Epithelial cell of proximal tubule (primary cell): Measurements from ENCODE around the gene CADPS. TPM values are rescaled to one million over a fixed set of nuclear protein-coding genes. Genes with fewer than 3 reads are reported as not detected.

ENCODE experiments used
- DNase-seq: peaks from one replicate; pipeline ENCODE4 v3.0.0-alpha.2; 2011; ENCODE audit warnings: low read depth
- H3K4me3 ChIP-seq: 2 replicates; pipeline ENCODE4 v1.5.1; 2011; ENCODE audit warnings: low read depth, mild to moderate bottlenecking, low read length
- total RNA-seq: library from RNA; depleted of rRNA; stranded (reverse); fragments of >200 nt; gene quantifications from 2 replicates; pipeline ENCODE4 v1.2.3, GENCODE V29; 2015
- TF ChIP-seq, protein P1 (sequence below): conservative IDR thresholded peaks from 2 replicates; pipeline ENCODE4 v1.5.1; 2012; ENCODE audit warnings: low read depth, mild to moderate bottlenecking, low read length

Gene CADPS
- total RNA-seq, 1 donor from 2014 or later: not detected

DNA sequence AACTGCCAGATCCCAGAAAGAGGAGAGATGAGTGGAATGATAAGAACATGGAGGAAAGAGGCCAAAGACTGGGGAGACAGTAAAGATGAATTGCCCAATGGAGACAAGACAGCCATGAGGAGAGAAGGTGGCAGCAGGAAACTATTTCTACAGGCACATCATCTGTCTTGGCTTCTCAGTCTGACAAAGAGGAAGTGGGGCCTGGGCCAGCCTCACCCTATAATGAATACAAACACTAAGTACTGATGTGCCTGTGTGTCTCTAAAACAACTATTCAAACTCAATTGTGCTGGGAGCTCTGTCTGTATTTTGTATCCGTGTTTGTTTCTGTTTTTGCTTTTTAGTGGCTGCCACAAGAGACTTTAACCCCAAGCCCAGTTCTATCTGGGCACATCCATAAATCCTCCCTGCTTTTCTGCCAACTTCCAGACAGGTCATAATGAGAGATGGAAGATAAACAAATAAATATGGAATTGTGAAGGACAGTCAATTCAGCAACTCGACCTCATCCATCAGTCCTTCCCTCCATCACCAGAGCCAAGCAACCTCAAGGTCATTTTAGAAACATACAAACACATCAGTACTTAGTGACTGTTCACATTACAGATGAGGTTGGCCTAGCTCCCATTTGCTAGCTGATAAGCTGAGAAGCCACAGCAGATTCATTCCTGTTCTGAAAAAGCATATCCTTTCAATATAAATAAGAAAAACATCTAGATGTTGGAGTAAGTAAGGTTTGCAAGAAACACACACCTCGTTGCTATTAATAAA is 116.7 kb downstream of the CADPS start:
- H3K4me3 ChIP-seq: no peak overlapping the region
- no peak for DNase-seq
- TF ChIP-seq, protein P1, sequence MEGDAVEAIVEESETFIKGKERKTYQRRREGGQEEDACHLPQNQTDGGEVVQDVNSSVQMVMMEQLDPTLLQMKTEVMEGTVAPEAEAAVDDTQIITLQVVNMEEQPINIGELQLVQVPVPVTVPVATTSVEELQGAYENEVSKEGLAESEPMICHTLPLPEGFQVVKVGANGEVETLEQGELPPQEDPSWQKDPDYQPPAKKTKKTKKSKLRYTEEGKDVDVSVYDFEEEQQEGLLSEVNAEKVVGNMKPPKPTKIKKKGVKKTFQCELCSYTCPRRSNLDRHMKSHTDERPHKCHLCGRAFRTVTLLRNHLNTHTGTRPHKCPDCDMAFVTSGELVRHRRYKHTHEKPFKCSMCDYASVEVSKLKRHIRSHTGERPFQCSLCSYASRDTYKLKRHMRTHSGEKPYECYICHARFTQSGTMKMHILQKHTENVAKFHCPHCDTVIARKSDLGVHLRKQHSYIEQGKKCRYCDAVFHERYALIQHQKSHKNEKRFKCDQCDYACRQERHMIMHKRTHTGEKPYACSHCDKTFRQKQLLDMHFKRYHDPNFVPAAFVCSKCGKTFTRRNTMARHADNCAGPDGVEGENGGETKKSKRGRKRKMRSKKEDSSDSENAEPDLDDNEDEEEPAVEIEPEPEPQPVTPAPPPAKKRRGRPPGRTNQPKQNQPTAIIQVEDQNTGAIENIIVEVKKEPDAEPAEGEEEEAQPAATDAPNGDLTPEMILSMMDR: no peak

DNA sequence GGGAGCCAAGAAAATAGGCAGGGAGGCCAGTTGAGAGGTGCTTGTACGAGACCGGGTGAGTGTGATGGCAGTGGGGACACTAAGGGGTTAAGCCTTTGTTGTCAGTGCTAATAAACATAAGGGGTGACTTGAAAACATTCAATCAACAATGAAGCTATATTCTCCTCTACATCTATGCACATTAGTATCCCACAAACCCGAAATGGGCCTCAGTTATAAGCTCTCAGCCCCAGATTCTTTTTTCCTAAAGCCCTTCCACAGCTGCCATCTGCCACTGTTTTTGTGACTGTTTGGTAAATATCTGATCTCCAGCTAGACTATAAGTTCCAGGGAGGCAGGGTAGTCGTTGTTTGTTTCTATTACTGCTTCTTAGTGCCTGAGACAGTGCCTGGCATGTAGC is 118.2 kb downstream of the CADPS start:
- no peak for DNase-seq
- TF ChIP-seq, protein P1: no peak

DNA sequence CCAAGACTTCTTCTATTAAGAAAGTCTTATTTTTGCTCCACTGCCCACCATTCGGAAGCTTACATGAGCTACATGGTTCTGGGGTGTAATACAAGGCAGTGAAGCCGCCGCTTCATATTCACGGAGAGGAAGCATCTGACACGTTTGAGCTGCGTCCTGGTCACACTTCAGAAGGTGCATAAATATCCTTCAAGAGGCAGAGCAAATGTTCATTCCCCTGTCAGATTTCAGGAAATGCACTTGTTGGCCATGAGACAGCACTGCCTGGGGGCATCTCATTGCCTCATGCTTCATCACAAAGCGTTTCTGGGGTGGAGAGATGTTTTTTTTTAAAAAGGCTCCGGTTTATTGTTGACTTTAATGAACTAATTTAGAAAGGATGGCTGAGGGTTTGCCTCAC is 119.9 kb downstream of the CADPS start:
- H3K4me3 ChIP-seq: no peak overlapping the region
- TF ChIP-seq, protein P1: no peak
- no peak for DNase-seq

More for the DNA sequence above, 118.2 kb downstream of the CADPS start:
- H3K4me3 ChIP-seq: no peak overlapping the region

DNA sequence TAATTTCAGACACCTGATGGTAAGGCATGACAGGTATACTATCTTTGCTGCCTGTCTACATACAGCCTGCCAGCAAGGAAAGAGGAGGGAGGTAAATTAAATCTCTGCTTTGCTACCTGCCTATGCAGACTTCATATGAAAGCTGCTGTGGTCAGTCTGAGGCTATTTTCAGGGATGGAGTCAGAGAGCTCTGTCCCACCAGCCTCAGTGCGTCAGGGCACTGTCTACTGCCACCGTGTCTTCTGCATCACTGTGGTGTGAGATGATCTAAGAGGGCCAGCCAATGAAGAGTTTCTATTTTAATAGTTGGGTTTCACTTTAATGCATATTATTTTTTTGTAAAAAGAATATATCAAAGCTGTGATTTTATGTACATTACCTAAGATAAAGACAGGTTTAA is 125.6 kb downstream of the CADPS start:
- no peak overlapping the region for H3K4me3 ChIP-seq
- TF ChIP-seq, protein P1: no peak
- no peak for DNase-seq

DNA sequence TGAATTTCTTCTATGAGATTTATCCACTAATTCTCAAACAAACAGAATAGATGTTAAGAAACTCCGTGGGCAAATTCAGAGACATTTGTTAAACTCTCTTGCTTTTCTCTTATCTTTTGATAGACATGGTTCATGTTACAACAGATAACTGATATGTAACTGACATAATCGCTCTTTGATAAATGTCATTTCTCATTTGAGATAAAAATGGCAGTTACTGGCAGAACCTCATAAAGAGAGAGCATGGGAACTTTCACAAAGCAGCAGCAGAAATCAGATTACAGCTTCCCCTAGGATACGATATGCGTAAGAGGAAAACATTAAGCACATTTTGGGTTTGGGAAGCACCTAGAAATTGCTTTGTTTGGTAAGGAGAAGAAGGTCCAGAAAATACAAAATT is 126.1 kb downstream of the CADPS start:
- no peak for DNase-seq
- TF ChIP-seq, protein P1: no peak
- H3K4me3 ChIP-seq: no peak overlapping the region

DNA sequence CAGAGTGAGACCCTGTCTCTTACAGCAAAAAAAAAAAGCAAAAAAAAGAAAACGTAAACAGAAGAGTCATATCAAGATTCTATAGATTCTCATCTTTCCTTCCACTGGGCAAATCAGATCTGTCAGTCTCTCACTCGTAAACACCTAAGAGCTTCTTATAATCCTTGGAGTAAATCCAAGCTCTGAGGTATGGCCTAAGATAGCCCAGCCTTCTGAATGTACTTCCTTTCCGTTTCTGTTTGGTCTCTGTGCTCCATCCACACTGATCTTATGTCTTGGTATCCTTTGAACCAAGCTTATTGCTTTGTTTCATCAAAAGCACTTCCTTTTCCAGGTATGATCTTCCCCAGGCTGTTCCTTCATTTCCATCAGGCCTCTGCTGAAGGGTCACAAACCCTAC is 137.8 kb downstream of the CADPS start:
- DNase-seq: no peak
- H3K4me3 ChIP-seq: no peak overlapping the region
- TF ChIP-seq, protein P1: no peak

DNA sequence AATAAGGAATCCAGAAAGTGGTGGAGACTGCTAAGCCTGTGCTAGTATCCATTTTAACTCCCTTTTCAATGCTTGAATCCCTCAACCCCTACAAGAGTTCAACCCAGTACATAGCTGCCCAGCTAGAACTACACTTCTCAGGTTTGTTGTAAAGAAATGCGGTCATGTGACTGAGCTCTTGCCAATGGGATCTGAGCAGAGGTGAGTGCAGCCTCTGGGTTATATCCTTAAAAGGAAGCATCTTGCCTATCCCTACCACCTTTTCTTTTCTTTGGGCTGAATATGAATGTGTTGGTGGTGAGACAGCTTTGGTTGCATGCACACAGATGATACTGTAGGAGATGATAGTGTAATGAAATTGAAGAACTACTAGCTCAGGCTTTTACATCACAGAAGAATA is 139.7 kb downstream of the CADPS start:
- TF ChIP-seq, protein P1: no peak
- no peak overlapping the region for H3K4me3 ChIP-seq
- DNase-seq: no peak
